ENCODE measurements around the gene MRPS27.
"Not testable (repeated sequence)": the region's sequence is repeated elsewhere in the genome, so short reads cannot be mapped to it uniquely, and the experiment has no call there.

The MRPS27 gene

GRCh38 chr5:72202331-72202825 lies 117.7 kb downstream of the MRPS27 start:
- DNase-seq (ENCODE audit: low spot score), result no peak

- DNase-seq (ENCODE audit: low spot score), result no peak
Observed at GRCh38 chr5:72199681-72200080, 120.4 kb downstream of the MRPS27 start.

- no peak for DNase-seq (ENCODE audit: low spot score)
Observed at GRCh38 chr5:72197393-72197792, 122.6 kb downstream of the MRPS27 start.

GRCh38 chr5:72195581-72195980 lies 124.5 kb downstream of the MRPS27 start:
- peak; percentile 22 for DNase-seq (ENCODE audit: low spot score)

- DNase-seq (ENCODE audit: low spot score), result peak; percentile 8
Observed at GRCh38 chr5:72194846-72195245, 125.2 kb downstream of the MRPS27 start.

GRCh38 chr5:72191404-72191803 lies 128.6 kb downstream of the MRPS27 start:
- no peak for DNase-seq (ENCODE audit: low spot score)

- DNase-seq (ENCODE audit: low spot score), result no peak
Observed at GRCh38 chr5:72189146-72189545, 130.9 kb downstream of the MRPS27 start.

GRCh38 chr5:72188166-72188565 lies 131.9 kb downstream of the MRPS27 start:
- no peak for DNase-seq (ENCODE audit: low spot score)

- no peak for DNase-seq (ENCODE audit: low spot score)
Observed at GRCh38 chr5:72187388-72188075, 132.5 kb downstream of the MRPS27 start.

GRCh38 chr5:72185496-72186329 lies 134.3 kb downstream of the MRPS27 start:
- DNase-seq (ENCODE audit: low spot score), result no peak

- no peak for DNase-seq (ENCODE audit: low spot score)
Observed at GRCh38 chr5:72184408-72184807, 135.6 kb downstream of the MRPS27 start.

- DNase-seq (ENCODE audit: low spot score), result no peak
Observed at GRCh38 chr5:72183101-72183520, 136.9 kb downstream of the MRPS27 start.

GRCh38 chr5:72182686-72183085 lies 137.4 kb downstream of the MRPS27 start:
- no peak for DNase-seq (ENCODE audit: low spot score)

- DNase-seq (ENCODE audit: low spot score), result no peak
Observed at GRCh38 chr5:72180925-72181324, 139.1 kb downstream of the MRPS27 start.

GRCh38 chr5:72179816-72180440 lies 140.1 kb downstream of the MRPS27 start:
- no peak for DNase-seq (ENCODE audit: low spot score)

GRCh38 chr5:72179028-72179815 lies 140.8 kb downstream of the MRPS27 start:
- no peak for DNase-seq (ENCODE audit: low spot score)

- DNase-seq (ENCODE audit: low spot score), result no peak
Observed at GRCh38 chr5:72177538-72177937, 142.5 kb downstream of the MRPS27 start.

GRCh38 chr5:72172786-72173185 lies 147.3 kb downstream of the MRPS27 start:
- DNase-seq (ENCODE audit: low spot score), result no peak

GRCh38 chr5:72171667-72172066 lies 148.4 kb downstream of the MRPS27 start:
- DNase-seq (ENCODE audit: low spot score), result peak; percentile 39

GRCh38 chr5:72171181-72171580 lies 148.9 kb downstream of the MRPS27 start:
- not testable (repeated sequence) for DNase-seq (ENCODE audit: low spot score)

GRCh38 chr5:72170101-72170500 lies 149.9 kb downstream of the MRPS27 start:
- DNase-seq (ENCODE audit: low spot score), result no peak

Measured in germinal center (tissue), 1 donor.